ENCODE data around the gene AHDC1. TPM values are rescaled to one million over a fixed set of nuclear protein-coding genes. Genes with fewer than 3 reads are reported as not detected.
A peak's percentile ranks its signal among the peaks of the same experiment; 100 is the strongest.

AHDC1 gene
- polyA plus RNA-seq, 2 of the 4 experiments (the other 2 are of a cell fraction), result 1.3 to 11.5 TPM

- TF ChIP-seq, protein P1, sequence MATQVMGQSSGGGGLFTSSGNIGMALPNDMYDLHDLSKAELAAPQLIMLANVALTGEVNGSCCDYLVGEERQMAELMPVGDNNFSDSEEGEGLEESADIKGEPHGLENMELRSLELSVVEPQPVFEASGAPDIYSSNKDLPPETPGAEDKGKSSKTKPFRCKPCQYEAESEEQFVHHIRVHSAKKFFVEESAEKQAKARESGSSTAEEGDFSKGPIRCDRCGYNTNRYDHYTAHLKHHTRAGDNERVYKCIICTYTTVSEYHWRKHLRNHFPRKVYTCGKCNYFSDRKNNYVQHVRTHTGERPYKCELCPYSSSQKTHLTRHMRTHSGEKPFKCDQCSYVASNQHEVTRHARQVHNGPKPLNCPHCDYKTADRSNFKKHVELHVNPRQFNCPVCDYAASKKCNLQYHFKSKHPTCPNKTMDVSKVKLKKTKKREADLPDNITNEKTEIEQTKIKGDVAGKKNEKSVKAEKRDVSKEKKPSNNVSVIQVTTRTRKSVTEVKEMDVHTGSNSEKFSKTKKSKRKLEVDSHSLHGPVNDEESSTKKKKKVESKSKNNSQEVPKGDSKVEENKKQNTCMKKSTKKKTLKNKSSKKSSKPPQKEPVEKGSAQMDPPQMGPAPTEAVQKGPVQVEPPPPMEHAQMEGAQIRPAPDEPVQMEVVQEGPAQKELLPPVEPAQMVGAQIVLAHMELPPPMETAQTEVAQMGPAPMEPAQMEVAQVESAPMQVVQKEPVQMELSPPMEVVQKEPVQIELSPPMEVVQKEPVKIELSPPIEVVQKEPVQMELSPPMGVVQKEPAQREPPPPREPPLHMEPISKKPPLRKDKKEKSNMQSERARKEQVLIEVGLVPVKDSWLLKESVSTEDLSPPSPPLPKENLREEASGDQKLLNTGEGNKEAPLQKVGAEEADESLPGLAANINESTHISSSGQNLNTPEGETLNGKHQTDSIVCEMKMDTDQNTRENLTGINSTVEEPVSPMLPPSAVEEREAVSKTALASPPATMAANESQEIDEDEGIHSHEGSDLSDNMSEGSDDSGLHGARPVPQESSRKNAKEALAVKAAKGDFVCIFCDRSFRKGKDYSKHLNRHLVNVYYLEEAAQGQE (IDR thresholded peaks at IDR 0.05), result no peak
- TF ChIP-seq NPAS2 (CRISPR knock-in tag; IDR thresholded peaks at IDR 0.05; ENCODE audit: borderline replicate concordance) (no peak), TP53 (CRISPR knock-in tag; IDR thresholded peaks at IDR 0.05) (no peak), BCL3 (IDR thresholded peaks at IDR 0.05) (no peak), ZFP36 (IDR thresholded peaks at IDR 0.05; ENCODE audit: borderline replicate concordance, partially characterized antibody) (no peak), ATOH8 (CRISPR knock-in tag; IDR thresholded peaks at IDR 0.05; ENCODE audit: low read depth) (peak; percentile 95), JUN (IDR thresholded peaks at IDR 0.05) (peak in 1 of 2 experiments; percentile 45; a peak in 4 of 5 replicates), EP300 (IDR thresholded peaks at IDR 0.05) (no peak; a peak in 1 of 5 replicates), NR3C1 (IDR thresholded peaks at IDR 0.05) (no peak), FOSL2 (IDR thresholded peaks at IDR 0.05) (peak; percentile 89), FOSL2 (CRISPR knock-in tag; IDR thresholded peaks at IDR 0.05) (peak; percentile 99), HMGXB4 (CRISPR knock-in tag; IDR thresholded peaks at IDR 0.05; ENCODE audit: borderline replicate concordance) (0 out of 2 replicates have a peak, but pooled peaks have one; percentile 27), CBX8 (IDR thresholded peaks at IDR 0.05) (no peak), MAZ (IDR thresholded peaks at IDR 0.05; ENCODE audit: borderline replicate concordance, low read depth, low read length) (no peak), HOXA7 (CRISPR knock-in tag; IDR thresholded peaks at IDR 0.05) (peak; percentile 79; the same call in 1 of the 2 replicates), POLR2A (IDR thresholded peaks at IDR 0.05; ENCODE audit: low read length) (no peak), USF2 (IDR thresholded peaks at IDR 0.05) (peak; percentile 68), ZSCAN20 (CRISPR knock-in tag; IDR thresholded peaks at IDR 0.05) (peak; percentile 90), RNF2 (IDR thresholded peaks at IDR 0.05; ENCODE audit: borderline replicate concordance, low read depth) (no peak), HEYL (CRISPR knock-in tag; IDR thresholded peaks at IDR 0.05) (peak; percentile 92), EHMT2 (IDR thresholded peaks at IDR 0.05; ENCODE audit: low read depth) (no peak), CEBPB (IDR thresholded peaks at IDR 0.05) (no peak), HOXB5 (CRISPR knock-in tag; IDR thresholded peaks at IDR 0.05) (peak; percentile 84), JUNB (IDR thresholded peaks at IDR 0.05) (peak; percentile 80), FOXS1 (CRISPR knock-in tag; IDR thresholded peaks at IDR 0.05) (peak; percentile 90), HDAC2 (IDR thresholded peaks at IDR 0.05) (no peak), RFX5 (IDR thresholded peaks at IDR 0.05) (no peak), ZC3H11A (IDR thresholded peaks at IDR 0.05) (no peak), CHD4 (IDR thresholded peaks at IDR 0.05; ENCODE audit: borderline replicate concordance) (no peak), BHLHE40 (IDR thresholded peaks at IDR 0.05; ENCODE audit: low read depth, low read length) (no peak), HOXB13 (CRISPR knock-in tag; IDR thresholded peaks at IDR 0.05; ENCODE audit: low read depth) (peak; percentile 92), RCOR1 (IDR thresholded peaks at IDR 0.05; ENCODE audit: low read depth, low read length) (no peak)
- TF ChIP-seq, protein P2, sequence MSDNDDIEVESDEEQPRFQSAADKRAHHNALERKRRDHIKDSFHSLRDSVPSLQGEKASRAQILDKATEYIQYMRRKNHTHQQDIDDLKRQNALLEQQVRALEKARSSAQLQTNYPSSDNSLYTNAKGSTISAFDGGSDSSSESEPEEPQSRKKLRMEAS (IDR thresholded peaks at IDR 0.05), result peak; percentile 86
Measured at GRCh38 chr1:27542463-27543273, 61.3 kb downstream of the AHDC1 start (continued).

All from A549 (cell line).